Gastrocnemius medialis (tissue), 4 donors: ENCODE data around the gene VWA3A. TPM values are rescaled to one million over a fixed set of nuclear protein-coding genes. Genes with fewer than 3 reads are reported as not detected.

ENCODE experiments used
- ATAC-seq, 2 donors: fragments of 150-250 bp; one replicate each; pipeline ENCODE4 v1.9.1; 2016
- DNase-seq, 2 donors: peaks; one replicate each; pipeline ENCODE4 v3.0.0-alpha.2; 2019
- H3K27ac ChIP-seq, 4 donors: fragments of 200-600 bp; sonication (generic); 1 replicate in 1 of 4; 2 replicates in 3 of 4; pipeline ENCODE4 v1.5.1; 2016 to 2018; ENCODE audit warnings: mild to moderate bottlenecking in 2 of 4, moderate library complexity in 1 of 4
- H3K27me3 ChIP-seq, 3 donors: fragments of 200-600 bp; sonication (generic) in 2 of 3; 1 replicate in 1 of 3; 2 replicates in 2 of 3; pipeline versions ENCODE4 v1.5.1 to v1.6.0; 2016 to 2019; ENCODE audit warnings: mild to moderate bottlenecking in 1 of 3, moderate library complexity in 1 of 3
- H3K36me3 ChIP-seq, 2 donors: fragments of 200-600 bp; sonication (generic) in 1 of 2; one replicate each; pipeline ENCODE4 v1.5.1; 2017 to 2018
- H3K4me1 ChIP-seq, 2 donors: fragments of 200-600 bp; sonication (generic) in 1 of 2; one replicate each; pipeline ENCODE4 v1.5.1; 2016 to 2017; ENCODE audit warnings: mild to moderate bottlenecking in 2 of 2
- H3K4me3 ChIP-seq, 4 donors: fragments of 200-600 bp; sonication (generic) in 3 of 4; 1 replicate in 1 of 4; 2 replicates in 3 of 4; pipeline ENCODE4 v1.5.1; 2016 to 2019; ENCODE audit warnings: mild to moderate bottlenecking in 2 of 4
- H3K9me3 ChIP-seq, 3 donors: fragments of 200-600 bp; sonication (generic) in 2 of 3; 1 replicate in 1 of 3; 2 replicates in 2 of 3; pipeline ENCODE4 v1.5.1; 2016 to 2019
- CTCF ChIP-seq, 5 experiments: fragments of 450-650 bp in 3 of 5; fragments of 200-600 bp in 2 of 5; sonication (generic) in 2 of 5; IDR thresholded peaks in 4 of 5; conservative IDR thresholded peaks in 1 of 5; 1 replicate in 4 of 5; 2 replicates in 1 of 5; pipeline ENCODE4 v1.5.1; 2016 to 2019; ENCODE audit warnings: antibody characterized with exemption in 5 of 5, mild to moderate bottlenecking in 3 of 5, moderate library complexity in 3 of 5
- POLR2A ChIP-seq, 2 donors: fragments of 450-650 bp; IDR thresholded peaks; one replicate each; pipeline ENCODE4 v1.6.1; 2017; ENCODE audit warnings: antibody characterized with exemption in 2 of 2, mild to moderate bottlenecking in 2 of 2, moderate library complexity in 2 of 2
- in situ Hi-C, 4 donors: fragments of 200-750 bp; cut with MboI; loops; one replicate each; pipeline versions ENCODE4 v1.15.0 to v1.8.0; 2017; ENCODE audit warnings: low sequenced_read_pairs in 4 of 4
- intact Hi-C: fragments of 100-400 bp; cut with DNase I; formaldehyde crosslinking; loops from one replicate; pipeline ENCODE4 v1.15.1; 2023; ENCODE audit warnings: low total_unique reads
- total RNA-seq, 4 donors: library from RNA; depleted of rRNA; stranded (reverse); fragments of >200 nt; gene quantifications; one replicate each; pipeline versions ENCODE4 v1.1.0 to v1.2.3, GENCODE V29; 2016

Gene VWA3A
- total RNA-seq, 4 donors from 2014 or later: not detected

GRCh38 chr16:22138482-22138881, 46.1 kb downstream of the VWA3A start:
- Histone ChIP-seq H3K27ac (no peak overlapping the region), H3K27me3 (no peaks in the 10 kb centered on the region), H3K4me1 (no peaks in the 10 kb centered on the region), H3K36me3 (no peaks in the 10 kb centered on the region), H3K4me3 (no peak overlapping the region), H3K9me3 (no peaks in the 10 kb centered on the region)
- ATAC-seq (no peak), DNase-seq (no peak)
- TF ChIP-seq POLR2A (IDR thresholded peaks at IDR 0.05) (no peak), CTCF (IDR thresholded peaks at IDR 0.05 in 4 of 5, conservative IDR thresholded peaks at IDR 0.05 in 1 of 5) (no peak)
- in situ Hi-C loops: no loop called here
- intact Hi-C loops: no loop called here

GRCh38 chr16:22139008-22139407, 46.7 kb downstream of the VWA3A start:
- no peaks in the 10 kb centered on the region for H3K4me1 ChIP-seq
- TF ChIP-seq POLR2A (IDR thresholded peaks at IDR 0.05) (no peak), CTCF (IDR thresholded peaks at IDR 0.05 in 4 of 5, conservative IDR thresholded peaks at IDR 0.05 in 1 of 5) (no peak)
- H3K36me3 ChIP-seq: no peaks in the 10 kb centered on the region
- intact Hi-C loops: no loop called here
- H3K27ac ChIP-seq: no peak overlapping the region
- no peaks in the 10 kb centered on the region for H3K27me3 ChIP-seq
- no peaks in the 10 kb centered on the region for H3K9me3 ChIP-seq
- no peak for ATAC-seq
- H3K4me3 ChIP-seq: no peak overlapping the region
- in situ Hi-C loops: no loop called here
- no peak for DNase-seq

GRCh38 chr16:22139732-22140131, 47.4 kb downstream of the VWA3A start:
- intact Hi-C loops: no loop called here
- ATAC-seq (no peak), DNase-seq (no peak)
- H3K9me3 ChIP-seq: no peaks in the 10 kb centered on the region
- H3K4me1 ChIP-seq: no peaks in the 10 kb centered on the region
- in situ Hi-C loops: no loop called here
- no peak overlapping the region for H3K27ac ChIP-seq
- no peak overlapping the region for H3K4me3 ChIP-seq
- H3K27me3 ChIP-seq: no peaks in the 10 kb centered on the region
- TF ChIP-seq CTCF (IDR thresholded peaks at IDR 0.05 in 4 of 5, conservative IDR thresholded peaks at IDR 0.05 in 1 of 5) (no peak), POLR2A (IDR thresholded peaks at IDR 0.05) (no peak)
- H3K36me3 ChIP-seq: no peaks in the 10 kb centered on the region

GRCh38 chr16:22141767-22142166, 49.4 kb downstream of the VWA3A start:
- ATAC-seq: no peak
- intact Hi-C loops (no loop called here), in situ Hi-C loops (no loop called here)
- no peaks in the 10 kb centered on the region for H3K9me3 ChIP-seq
- H3K4me1 ChIP-seq: no peaks in the 10 kb centered on the region
- no peaks in the 10 kb centered on the region for H3K36me3 ChIP-seq
- H3K27me3 ChIP-seq: no peaks in the 10 kb centered on the region
- H3K27ac ChIP-seq: no peak overlapping the region
- H3K4me3 ChIP-seq: no peak overlapping the region
- TF ChIP-seq POLR2A (IDR thresholded peaks at IDR 0.05) (no peak), CTCF (IDR thresholded peaks at IDR 0.05 in 4 of 5, conservative IDR thresholded peaks at IDR 0.05 in 1 of 5) (no peak)
- DNase-seq: no peak

- no peaks in the 10 kb centered on the region for H3K36me3 ChIP-seq
- intact Hi-C loops: no loop called here
- DNase-seq (no peak), ATAC-seq (no peak)
- no peaks in the 10 kb centered on the region for H3K9me3 ChIP-seq
- no peak for TF ChIP-seq POLR2A (IDR thresholded peaks at IDR 0.05)
- no peak for TF ChIP-seq CTCF (IDR thresholded peaks at IDR 0.05 in 4 of 5, conservative IDR thresholded peaks at IDR 0.05 in 1 of 5)
- no peaks in the 10 kb centered on the region for H3K27me3 ChIP-seq
- H3K4me1 ChIP-seq: no peaks in the 10 kb centered on the region
- in situ Hi-C loops: no loop called here
- H3K27ac ChIP-seq: no peak overlapping the region
- H3K4me3 ChIP-seq: no peak overlapping the region
These were observed 52.2 kb downstream of the VWA3A start for GRCh38 chr16:22144520-22144919.
